Lower leg skin (tissue), 4 donors: ENCODE data around the gene NUP62. TPM values are rescaled to one million over a fixed set of nuclear protein-coding genes. Genes with fewer than 3 reads are reported as not detected.

Experiments used
- DNase-seq, 2 donors: peaks; one replicate each; pipeline ENCODE4 v3.0.0-alpha.2; 2019; ENCODE audit warnings: low spot score in 2 of 2
- H3K4me3 ChIP-seq: fragments of 200-600 bp; sonication (generic); 2 replicates; pipeline ENCODE4 v1.5.1; 2017; ENCODE audit warnings: mild to moderate bottlenecking, low read depth; ENCODE audit not compliant: poor library complexity, severe bottlenecking
- CTCF ChIP-seq, 3 donors: fragments of 450-650 bp; IDR thresholded peaks; one replicate each; pipeline ENCODE4 v1.5.1; 2016; ENCODE audit warnings: antibody characterized with exemption in 3 of 3, mild to moderate bottlenecking in 3 of 3, moderate library complexity in 2 of 3
- POLR2A ChIP-seq, 2 donors: fragments of 450-650 bp; IDR thresholded peaks; one replicate each; pipeline ENCODE4 v1.6.1; 2016 to 2017; ENCODE audit warnings: antibody characterized with exemption in 2 of 2, mild to moderate bottlenecking in 1 of 2, moderate library complexity in 1 of 2
- WGBS, 2 donors: methylation state at CpG; one replicate each; pipeline ENCODE4 v1.1.5; 2018; 5-methylcytosine and 5-hydroxymethylcytosine counted together
- intact Hi-C: fragments of 100-400 bp; cut with DNase I; formaldehyde crosslinking; loops from one replicate; pipeline ENCODE4 v1.15.0; 2023; ENCODE audit warnings: low total_unique reads
- total RNA-seq, 4 donors: library from RNA; depleted of rRNA; stranded (reverse); fragments of >200 nt; gene quantifications; one replicate each; pipeline ENCODE4 v1.1.0, GENCODE V29; 2016

Gene NUP62
- total RNA-seq, 4 donors from 2014 or later = 36.4 to 45.5 (median 41.1) TPM

- no peak for DNase-seq
- intact Hi-C loops = no loop called here
- no peak for TF ChIP-seq POLR2A (IDR thresholded peaks at IDR 0.05)
- TF ChIP-seq CTCF (IDR thresholded peaks at IDR 0.05) = no peak
- no peak overlapping the region for H3K4me3 ChIP-seq
- WGBS, 2 donors = 80 to 81% methylated on average over 13 of the region's 13 CpGs
These were observed 23.6 kb upstream of the NUP62 start for GRCh38 chr19:49952906-49953305.

GRCh38 chr19:49952479-49952836 is 23.2 kb upstream of the NUP62 start:
- DNase-seq = no peak
- TF ChIP-seq CTCF (IDR thresholded peaks at IDR 0.05) (no peak), POLR2A (IDR thresholded peaks at IDR 0.05) (no peak)
- H3K4me3 ChIP-seq = no peak overlapping the region
- intact Hi-C loops = no loop called here

- 87 to 91% methylated on average over 8 to 9 of the region's 9 CpGs for WGBS, 2 donors
- intact Hi-C loops = no loop called here
- TF ChIP-seq POLR2A (IDR thresholded peaks at IDR 0.05) = no peak
- no peak for TF ChIP-seq CTCF (IDR thresholded peaks at IDR 0.05)
- H3K4me3 ChIP-seq = no peak overlapping the region
- DNase-seq = no peak
These were observed 22.6 kb upstream of the NUP62 start for GRCh38 chr19:49951806-49952478.

- intact Hi-C loops = no loop called here
- H3K4me3 ChIP-seq = no peak overlapping the region
- 86 to 89% methylated on average over 13 of the region's 13 CpGs for WGBS, 2 donors
- DNase-seq = no peak
- TF ChIP-seq CTCF (IDR thresholded peaks at IDR 0.05) (no peak), POLR2A (IDR thresholded peaks at IDR 0.05) (no peak)
These were observed 21.7 kb upstream of the NUP62 start for GRCh38 chr19:49950956-49951526.

GRCh38 chr19:49950590-49950948 is 21.3 kb upstream of the NUP62 start:
- intact Hi-C loops = no loop called here
- DNase-seq = no peak
- WGBS, 2 donors = 90% methylated on average over 5 of the region's 5 CpGs
- no peak for TF ChIP-seq POLR2A (IDR thresholded peaks at IDR 0.05)
- no peak for TF ChIP-seq CTCF (IDR thresholded peaks at IDR 0.05)
- H3K4me3 ChIP-seq = no peak overlapping the region
